GM19193 (cell line): Measurements from ENCODE around the gene MSLN.

ENCODE experiments used
- POLR2A ChIP-seq: IDR thresholded peaks from 4 replicates; pipeline ENCODE4 v1.6.1; 2011; ENCODE audit not compliant: insufficient read depth, insufficient read length; ENCODE audit errors: extremely low read depth

Gene MSLN

DNA sequence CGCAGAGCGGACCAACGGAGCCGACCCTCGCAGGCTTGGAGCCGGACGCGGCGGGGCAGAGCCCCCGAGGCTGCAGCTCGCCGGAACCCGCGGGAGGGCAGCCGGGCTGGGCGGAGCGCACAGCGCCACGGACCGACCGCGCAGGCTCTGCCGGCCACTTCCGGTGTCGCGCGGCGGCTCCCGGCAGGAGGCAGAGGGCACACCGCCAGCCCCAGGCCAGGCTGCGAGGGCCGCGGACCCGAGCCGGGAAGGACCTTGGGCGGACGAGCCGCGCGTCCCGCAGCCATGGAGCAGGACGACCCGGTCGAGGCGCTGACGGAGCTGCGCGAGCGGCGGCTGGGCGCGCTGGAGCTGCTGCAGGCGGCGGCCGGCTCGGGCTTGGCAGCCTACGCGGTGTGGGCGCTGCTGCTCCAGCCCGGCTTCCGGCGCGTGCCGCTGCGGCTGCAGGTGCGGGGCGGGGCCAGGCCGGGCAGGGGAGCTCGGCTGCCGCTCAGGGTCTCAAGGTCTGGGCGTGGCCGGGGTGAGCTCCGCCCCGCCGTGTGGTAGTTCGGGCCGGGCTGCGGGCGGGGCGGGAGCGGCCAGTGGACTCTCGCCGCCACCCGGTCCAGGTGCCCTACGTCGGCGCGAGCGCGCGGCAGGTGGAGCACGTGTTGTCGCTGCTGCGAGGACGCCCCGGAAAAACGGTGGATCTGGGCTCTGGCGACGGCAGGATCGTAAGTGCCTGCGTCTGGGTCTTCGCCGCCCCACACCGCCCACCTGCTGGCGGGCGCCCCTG, 39.4 kb upstream of the MSLN start, which contains the start of gene ANTKMT:
Gene ANTKMT, plus strand, starts transcription at position 157 of the 775 bp plus-strand sequence. Its CDS starts 129 bp downstream, at position 286.
- peak; percentile 97 for TF ChIP-seq POLR2A

DNA sequence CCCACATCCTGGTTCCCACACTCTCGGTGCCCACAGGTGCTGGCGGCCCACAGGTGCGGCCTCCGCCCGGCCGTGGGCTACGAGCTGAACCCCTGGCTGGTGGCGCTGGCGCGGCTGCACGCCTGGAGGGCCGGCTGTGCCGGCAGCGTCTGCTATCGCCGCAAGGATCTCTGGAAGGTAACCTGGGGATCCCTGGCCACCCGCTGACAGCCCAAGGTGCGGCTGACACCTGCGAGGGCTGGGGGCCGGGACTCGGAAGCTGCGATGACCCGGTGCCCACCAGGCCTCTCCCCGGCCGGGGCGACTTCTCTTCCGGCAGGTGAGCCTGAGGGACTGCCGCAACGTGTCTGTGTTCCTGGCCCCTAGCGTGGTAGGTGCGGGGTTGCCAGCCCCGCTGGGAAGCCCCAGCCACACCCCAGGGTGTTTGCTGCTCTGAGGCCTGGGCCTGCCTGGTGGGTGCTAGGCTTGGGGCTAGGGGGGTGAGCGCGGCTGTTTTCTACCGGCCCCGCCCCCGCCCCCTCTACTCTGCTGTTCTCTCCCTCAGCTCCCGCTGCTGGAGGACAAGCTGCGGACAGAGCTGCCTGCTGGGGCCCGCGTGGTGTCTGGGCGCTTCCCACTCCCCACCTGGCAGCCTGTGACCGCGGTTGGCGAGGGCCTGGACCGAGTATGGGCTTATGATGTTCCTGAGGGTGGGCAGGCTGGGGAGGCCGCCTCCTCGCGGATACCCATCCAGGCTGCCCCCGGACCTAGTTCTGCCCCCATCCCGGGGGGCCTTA, 38.6 kb upstream of the MSLN start:
- no peak for TF ChIP-seq POLR2A

DNA sequence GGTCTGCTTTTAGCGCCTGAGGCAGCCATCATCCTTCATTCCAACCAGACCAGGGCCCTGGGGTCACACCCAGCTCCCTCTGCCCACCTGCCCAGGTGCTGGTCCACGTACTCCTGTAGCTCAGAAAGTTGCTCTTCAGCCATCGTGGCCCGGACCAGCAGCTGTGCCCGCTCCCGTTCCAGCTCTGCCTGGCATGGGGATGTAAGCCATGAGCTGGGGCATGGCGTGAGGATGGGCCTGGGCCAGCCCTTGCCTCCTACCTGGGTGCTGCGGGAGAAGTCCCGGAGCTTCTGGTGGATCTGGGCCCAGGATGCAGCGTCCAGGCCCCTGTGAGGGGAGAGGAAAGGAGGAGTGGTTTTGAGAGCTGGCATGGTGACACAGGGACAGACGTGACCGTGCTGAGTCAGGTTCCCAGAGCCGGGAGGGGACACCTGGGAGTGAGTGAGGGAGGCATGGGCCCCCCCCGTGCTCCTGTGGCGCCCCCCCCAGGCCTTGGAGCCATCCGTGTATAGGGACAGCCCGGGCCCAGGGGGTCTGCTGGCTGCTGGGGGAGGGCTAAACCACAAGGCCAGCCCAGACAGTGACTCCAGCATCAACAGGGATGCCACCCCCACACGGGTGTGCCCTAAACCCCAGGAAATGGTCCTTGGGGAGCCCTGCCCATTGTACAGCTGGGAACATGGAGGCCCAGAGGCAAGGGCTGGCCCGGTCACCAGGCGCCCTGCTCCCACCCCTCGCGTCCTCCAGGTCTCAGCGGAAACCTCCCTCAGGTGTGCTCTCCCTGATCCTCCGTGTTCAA, 37.5 kb upstream of the MSLN start:
- peak; percentile 32 for TF ChIP-seq POLR2A

DNA sequence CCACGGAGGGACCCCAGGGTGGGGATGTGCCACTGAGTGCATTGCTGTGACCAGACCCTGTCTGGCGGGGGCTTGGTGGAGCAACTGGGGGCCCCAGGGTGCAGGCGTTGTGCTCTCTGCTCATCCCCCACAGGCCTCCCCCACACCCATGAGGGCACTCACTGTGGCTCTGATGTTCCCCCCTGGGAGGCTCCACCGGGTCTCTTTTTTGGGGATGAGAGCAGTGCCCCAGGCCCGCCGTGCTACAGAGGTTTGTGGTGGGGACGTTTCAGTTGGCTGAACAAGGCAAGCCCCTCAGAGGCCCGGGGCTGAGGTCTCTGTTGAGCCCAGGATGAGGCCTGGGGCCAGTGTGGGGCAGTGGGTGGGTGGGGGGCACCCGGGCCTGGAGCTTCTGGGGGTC, 36.8 kb upstream of the MSLN start:
- TF ChIP-seq POLR2A, result no peak

DNA sequence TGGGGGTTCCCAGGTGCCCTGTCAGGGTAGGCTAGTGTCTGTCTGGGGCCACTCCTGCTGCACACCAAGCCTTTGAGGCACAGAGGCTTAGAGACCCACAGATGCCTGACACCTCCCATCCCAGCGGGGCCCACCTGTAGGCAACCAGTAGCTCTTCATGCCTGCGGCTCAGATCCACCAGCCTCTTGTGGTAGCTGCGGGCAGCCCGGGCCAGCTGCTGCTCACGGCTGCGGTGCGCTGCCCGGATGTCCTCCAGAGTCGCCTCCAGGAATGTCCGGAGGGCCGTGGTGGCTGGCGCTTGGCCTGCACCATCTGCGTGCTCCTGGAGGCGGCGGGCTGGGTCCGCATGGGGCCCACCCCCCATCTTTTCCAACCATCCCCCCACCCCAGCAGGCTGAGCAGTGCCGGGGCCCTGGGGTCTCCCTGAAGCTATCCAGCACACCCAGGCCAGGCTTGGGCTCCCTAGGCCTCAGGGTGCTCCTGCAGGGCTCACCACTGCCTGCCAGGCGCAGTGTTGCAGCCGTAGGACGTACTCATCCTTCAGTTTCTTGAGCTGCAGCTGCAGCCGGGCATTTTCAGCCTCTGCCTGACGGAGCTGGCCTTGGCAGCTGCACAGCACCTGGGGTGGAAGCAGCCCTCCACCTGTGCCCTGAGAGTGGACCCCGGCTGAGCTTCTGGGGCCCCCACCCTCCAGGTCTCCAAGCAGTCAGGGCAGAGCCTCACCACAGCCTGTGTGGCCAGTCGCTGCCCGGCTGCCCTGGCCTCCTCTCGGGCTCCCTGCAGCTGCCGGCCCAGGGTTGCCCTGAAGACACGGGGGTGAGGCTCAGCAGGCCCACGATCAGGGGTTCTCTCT, 36.1 kb upstream of the MSLN start:
- no peak for TF ChIP-seq POLR2A

DNA sequence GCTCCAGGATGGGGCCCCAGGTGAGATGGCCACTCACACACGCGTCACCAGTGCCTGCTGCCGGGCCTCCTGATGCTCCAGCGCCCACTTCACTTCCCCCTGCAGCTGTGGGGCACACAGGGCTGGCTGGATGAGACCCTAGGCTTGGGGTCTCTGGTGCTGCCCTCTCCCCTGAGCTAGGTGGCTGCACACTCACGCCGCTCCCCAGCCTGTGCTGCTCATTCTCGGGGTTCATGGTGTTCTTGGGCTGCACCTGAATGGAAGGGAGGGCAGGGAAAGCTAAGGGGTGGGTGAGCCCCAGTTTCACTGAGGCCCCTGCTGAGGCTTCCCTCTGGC, 35.5 kb upstream of the MSLN start:
- no peak for TF ChIP-seq POLR2A

DNA sequence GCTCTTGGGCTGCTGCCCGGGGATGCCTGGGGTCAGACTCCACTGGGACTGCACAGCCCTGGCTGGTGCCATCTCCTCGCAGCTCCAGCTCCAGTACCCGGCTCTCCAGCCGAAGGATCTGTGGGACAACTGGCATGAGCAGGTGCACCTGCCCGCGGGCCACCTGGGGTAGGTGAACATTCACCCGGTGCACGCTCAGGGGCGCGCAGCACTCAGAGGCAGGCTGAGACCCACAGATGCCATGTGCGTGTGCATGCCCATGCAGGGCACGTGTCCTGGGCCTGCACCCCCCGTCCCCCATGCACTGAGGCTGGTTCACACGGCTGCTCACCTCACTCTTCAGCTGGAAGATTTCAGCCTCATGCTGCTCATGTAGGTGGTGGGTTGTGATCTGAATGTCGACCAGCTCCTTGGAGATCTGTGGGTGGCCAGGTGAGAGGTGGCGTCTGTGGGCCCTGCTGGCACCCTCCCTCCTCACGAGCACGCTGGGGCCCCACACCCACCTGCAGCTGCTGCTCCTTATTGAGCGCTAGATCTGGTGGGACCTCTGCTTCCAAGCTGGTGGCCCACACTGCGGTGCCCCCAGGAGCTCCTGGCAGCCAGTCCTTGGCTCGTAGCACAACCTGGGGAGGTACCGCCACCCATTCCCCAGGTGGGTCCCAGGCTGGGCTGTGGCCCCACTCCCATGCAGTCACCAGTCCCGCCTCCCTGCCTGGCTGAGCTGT, 34.9 kb upstream of the MSLN start:
- TF ChIP-seq POLR2A, result no peak

DNA sequence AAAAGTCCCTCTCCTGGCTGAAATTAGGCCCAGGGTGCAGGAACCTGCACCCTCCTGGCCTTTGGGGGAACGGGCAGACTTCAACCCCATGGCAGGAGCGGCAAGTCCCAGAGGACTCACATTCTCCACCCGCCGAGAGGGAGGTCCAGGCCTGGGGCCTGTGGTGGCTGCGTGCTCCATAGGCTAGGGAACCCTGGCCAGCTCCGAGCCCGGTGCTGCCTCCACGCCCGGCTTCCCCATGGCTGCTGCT, 34.4 kb upstream of the MSLN start:
- TF ChIP-seq POLR2A, result no peak

DNA sequence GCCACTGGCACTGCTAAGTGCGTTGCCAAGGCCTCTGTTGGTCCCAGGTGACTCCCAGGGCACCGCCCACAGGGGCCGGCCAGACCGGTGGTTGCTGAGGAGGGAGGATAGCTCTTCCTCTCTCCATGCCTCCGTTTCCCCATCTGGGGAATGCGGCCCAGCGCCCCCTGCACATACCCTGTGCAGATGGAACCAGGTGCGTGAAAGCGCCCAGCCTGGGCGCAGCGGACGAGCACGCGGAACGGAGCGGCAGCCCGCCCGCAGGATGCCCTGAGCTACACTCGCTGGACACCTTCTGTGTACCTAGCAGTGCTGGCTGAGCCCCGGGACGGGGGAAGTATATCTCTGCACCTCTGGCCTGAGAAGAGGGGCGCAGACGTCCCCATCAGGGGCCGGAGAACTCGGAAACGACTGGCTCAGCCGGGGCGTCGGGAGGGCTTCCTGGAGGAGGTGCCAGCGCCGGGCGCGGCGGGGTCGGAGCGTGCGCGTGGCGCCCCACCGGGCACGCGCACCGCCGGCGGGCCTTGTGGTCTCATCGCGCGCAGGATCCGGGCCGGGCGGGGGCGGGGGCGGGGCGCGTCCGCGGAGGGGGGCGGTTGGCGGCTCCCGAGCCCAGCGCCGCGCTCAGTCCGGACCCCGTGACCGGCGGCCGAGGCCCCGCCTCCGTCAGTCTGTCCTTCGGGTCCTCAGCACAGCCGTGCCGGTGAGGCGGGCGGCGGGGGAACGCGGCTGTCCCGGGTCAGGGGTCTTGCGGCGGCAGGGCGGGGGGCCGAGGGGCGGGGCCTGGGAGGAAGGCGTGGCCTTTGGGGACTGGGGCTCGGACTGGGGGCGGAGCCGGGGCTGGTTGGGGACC, 33.9 kb upstream of the MSLN start, which contains the start of the genes CCDC78 and HAGHL:
Gene CCDC78, minus strand, starts transcription at position 6 of the 853 bp plus-strand sequence. CDS start 76 bp downstream, outside the sequence.
Gene HAGHL, plus strand, starts transcription at position 669 of the 853 bp plus-strand sequence. CDS start 404 bp downstream, outside the sequence.
- peak; percentile 22 for TF ChIP-seq POLR2A

DNA sequence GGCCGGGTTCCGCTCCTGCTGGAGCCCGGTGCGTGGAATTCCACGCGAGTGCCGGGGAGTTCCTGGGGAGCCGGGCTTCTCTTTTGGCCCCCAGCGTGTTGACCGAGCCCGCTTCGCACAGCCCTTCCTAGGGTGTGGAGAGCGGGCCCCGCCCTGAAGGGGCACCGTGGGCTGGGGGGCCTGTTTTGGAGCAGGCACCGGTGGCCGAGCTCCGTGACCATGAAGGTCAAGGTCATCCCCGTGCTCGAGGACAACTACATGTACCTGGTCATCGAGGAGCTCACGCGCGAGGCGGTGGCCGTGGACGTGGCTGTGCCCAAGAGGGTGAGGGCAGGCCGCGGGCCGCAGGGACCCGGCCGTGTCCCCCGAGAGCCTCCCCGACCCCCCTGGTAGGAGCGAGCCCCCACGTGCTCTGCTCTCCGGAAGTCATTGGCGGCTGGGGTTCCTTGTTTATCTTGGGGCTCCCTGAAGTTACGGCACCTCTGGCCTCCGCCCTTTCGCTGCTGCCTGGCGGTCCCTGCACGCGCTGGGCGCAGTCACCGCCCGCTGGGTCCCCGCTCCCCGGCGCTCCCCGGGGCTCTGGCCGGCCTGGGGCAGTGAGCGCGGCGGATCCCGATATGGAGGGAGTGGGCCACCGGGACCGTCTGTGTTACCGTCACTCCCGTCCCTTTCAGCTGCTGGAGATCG, 33.1 kb upstream of the MSLN start:
- TF ChIP-seq POLR2A, result peak; percentile 24

DNA sequence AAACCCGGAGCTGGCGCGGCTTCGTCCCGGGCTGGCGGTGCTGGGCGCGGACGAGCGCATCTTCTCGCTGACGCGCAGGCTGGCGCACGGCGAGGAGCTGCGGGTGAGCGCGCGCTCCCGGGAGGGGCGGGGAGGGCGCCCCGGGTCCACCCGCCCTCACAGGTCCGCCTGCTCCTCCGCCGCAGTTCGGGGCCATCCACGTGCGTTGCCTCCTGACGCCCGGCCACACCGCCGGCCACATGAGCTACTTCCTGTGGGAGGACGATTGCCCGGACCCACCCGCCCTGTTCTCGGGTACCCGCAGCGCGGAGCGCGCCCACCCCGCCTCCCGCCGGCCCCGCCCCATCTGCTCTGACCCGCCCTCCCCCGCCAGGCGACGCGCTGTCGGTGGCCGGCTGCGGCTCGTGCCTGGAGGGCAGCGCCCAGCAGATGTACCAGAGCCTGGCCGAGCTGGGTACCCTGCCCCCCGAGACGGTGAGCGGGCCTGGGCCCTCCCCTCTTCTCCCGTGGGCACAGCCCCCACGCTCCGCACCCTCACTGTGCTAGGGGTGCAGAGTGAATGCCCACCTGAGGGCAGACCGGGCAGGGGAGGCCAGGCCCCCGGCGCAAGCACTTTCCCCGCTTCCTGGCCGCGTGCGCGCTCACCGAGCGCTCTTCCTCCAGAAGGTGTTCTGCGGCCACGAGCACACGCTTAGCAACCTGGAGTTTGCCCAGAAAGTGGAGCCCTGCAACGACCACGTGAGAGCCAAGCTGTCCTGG, 32.2 kb upstream of the MSLN start:
- no peak for TF ChIP-seq POLR2A
